GM23248 (cell line): ENCODE results near the gene CTAGE6.
"Not testable (repeated sequence)": the region's sequence is repeated elsewhere in the genome, so short reads cannot be mapped to it uniquely, and the experiment has no call there.

Experiments used
- EZH2 ChIP-seq: fragments of 200-600 bp; sonication (generic); IDR thresholded peaks from 2 replicates; pipeline ENCODE4 v1.6.1; 2018; ENCODE audit warnings: antibody characterized with exemption, mild to moderate bottlenecking; ENCODE audit not compliant: insufficient read depth, poor library complexity, severe bottlenecking
- EZH2phosphoT487 ChIP-seq: fragments of 200-600 bp; sonication (generic); IDR thresholded peaks from 2 replicates; pipeline ENCODE4 v1.6.1; 2018; ENCODE audit warnings: antibody characterized with exemption, moderate library complexity, mild to moderate bottlenecking, low read depth; ENCODE audit not compliant: insufficient read depth

- TF ChIP-seq EZH2phosphoT487, EZH2: not testable (repeated sequence)
Observed at GRCh38 chr7:143785415-143786182, 28.1 kb upstream of the CTAGE6 start.
